ENCODE measurements around the gene TIPRL. TPM values are rescaled to one million over a fixed set of nuclear protein-coding genes. Genes with fewer than 3 reads are reported as not detected.
A peak's percentile ranks its signal among the peaks of the same experiment; 100 is the strongest.

TIPRL gene
- total RNA-seq, 2 experiments from 2014 or later = 51.1 to 54.2 TPM

- intact Hi-C loops (cut with micrococcal nuclease) = loop anchor here (1.0 to 5.0 kb wide), 7 partner anchors 9 to 1256 kb away; partner anchors contain the start of genes DCAF6 and MPC2
- no peaks in the 10 kb centered on the region for H3K9me3 Mint-ChIP-seq
- POLR2A ChIA-PET = interaction anchor here (5.6 kb wide), 1 partner anchor 10 kb away, joined by 59 read pairs; the partner anchor contains the start of gene SFT2D2
- H3K36me3 Mint-ChIP-seq = peaks cover 66% of the 10 kb centered on the region
- peaks cover 58% of the 10 kb centered on the region for H3K4me1 Mint-ChIP-seq (ENCODE audit: low read depth)
- H3K4me3 Mint-ChIP-seq = no peak overlapping the region
- CTCF ChIA-PET = interaction anchor here (0.6 to 2.8 kb wide), 17 partner anchors 10 to 295 kb away, joined by 3 to 33 read pairs (median 4); partner anchors contain the start of genes SFT2D2 and TIPRL
- no peaks in the 10 kb centered on the region for H3K27me3 Mint-ChIP-seq
- H3K27ac Mint-ChIP-seq = peak overlapping the region; percentile 86
- DNase-seq = no peak
Observed at GRCh38 chr1:168235937-168236336, 57.2 kb downstream of the TIPRL start.

DNA sequence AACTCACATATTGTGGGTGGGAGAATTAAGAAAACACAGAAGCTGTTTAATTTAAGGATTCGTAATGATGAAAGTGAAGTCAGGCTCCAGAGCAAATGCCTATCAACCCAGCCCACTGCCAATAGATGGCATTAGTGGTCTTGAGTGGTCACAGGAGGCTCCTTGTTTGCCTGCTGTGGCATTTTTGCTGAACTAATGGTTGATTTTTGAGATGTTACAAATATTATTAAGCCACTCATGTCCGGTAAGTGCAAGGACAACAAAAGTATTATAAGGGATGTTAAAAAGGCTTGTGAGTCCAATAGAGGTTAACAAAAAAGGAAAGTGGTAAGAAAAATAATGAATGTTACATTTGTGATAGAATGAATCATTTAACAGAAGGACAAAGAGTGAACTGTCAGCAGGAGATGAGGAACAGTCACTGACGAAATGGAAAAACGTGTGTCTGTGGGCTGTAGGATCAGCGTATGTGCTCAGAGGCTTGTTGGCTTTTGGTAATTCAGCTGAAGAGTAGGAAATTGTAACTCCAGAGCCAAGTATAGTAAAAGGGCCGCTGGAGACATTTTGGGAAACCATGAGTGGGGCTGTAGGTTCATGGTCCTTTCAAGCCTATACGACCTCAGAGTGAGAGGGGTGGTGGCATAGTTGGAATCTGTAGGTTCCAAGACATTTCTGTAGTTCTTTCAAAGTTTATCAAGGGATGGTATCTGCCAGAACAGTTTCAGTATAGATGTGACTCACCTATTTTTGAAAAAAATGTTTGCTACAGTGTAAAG, 58.3 kb downstream of the TIPRL start:
- no peaks in the 10 kb centered on the region for H3K9me3 Mint-ChIP-seq

GRCh38 chr1:168243198-168243597, 64.4 kb downstream of the TIPRL start:
- Mint-ChIP-seq H3K27me3 (no peaks in the 10 kb centered on the region), H3K4me1 (ENCODE audit: low read depth) (peaks cover 43% of the 10 kb centered on the region), H3K36me3 (peaks cover 83% of the 10 kb centered on the region), H3K27ac (no peak overlapping the region), H3K4me3 (no peak overlapping the region), H3K9me3 (no peaks in the 10 kb centered on the region)
- no peak for DNase-seq
- POLR2A ChIA-PET = no interaction called here
- CTCF ChIA-PET = no interaction called here
- intact Hi-C loops (cut with micrococcal nuclease) = no loop called here

More for the DNA sequence above, 58.3 kb downstream of the TIPRL start:
- H3K27me3 Mint-ChIP-seq = no peaks in the 10 kb centered on the region
- peak; percentile 67 for DNase-seq
- H3K4me1 Mint-ChIP-seq (ENCODE audit: low read depth) = peaks cover 56% of the 10 kb centered on the region
- H3K4me3 Mint-ChIP-seq = peak overlapping the region; percentile 28
- intact Hi-C loops (cut with micrococcal nuclease) = loop anchor here (1.0 to 5.0 kb wide), 8 partner anchors 50 to 1255 kb away; partner anchors contain the start of genes DCAF6, MPC2 and TIPRL
- H3K36me3 Mint-ChIP-seq = peaks cover 74% of the 10 kb centered on the region
- ChIA-PET POLR2A (interaction anchor here (0.5 to 5.6 kb wide), 2 partner anchors 11 to 870 kb away, joined by 3 to 59 read pairs; partner anchors contain the start of gene SFT2D2), CTCF (interaction anchor here (0.7 to 3.1 kb wide), 4 partner anchors 10 to 129 kb away, joined by 3 to 17 read pairs (median 6); partner anchors contain the start of gene SFT2D2)
- H3K27ac Mint-ChIP-seq = peak overlapping the region; percentile 86

GRCh38 chr1:168243636-168244212, 65.0 kb downstream of the TIPRL start:
- H3K27me3 Mint-ChIP-seq = no peaks in the 10 kb centered on the region
- ChIA-PET CTCF (no interaction called here), POLR2A (no interaction called here)
- H3K4me3 Mint-ChIP-seq = no peak overlapping the region
- H3K36me3 Mint-ChIP-seq = peaks cover 81% of the 10 kb centered on the region
- no peaks in the 10 kb centered on the region for H3K9me3 Mint-ChIP-seq
- peaks cover 46% of the 10 kb centered on the region for H3K4me1 Mint-ChIP-seq (ENCODE audit: low read depth)
- DNase-seq = peak; percentile 15
- no peak overlapping the region for H3K27ac Mint-ChIP-seq
- intact Hi-C loops (cut with micrococcal nuclease) = no loop called here

DNA sequence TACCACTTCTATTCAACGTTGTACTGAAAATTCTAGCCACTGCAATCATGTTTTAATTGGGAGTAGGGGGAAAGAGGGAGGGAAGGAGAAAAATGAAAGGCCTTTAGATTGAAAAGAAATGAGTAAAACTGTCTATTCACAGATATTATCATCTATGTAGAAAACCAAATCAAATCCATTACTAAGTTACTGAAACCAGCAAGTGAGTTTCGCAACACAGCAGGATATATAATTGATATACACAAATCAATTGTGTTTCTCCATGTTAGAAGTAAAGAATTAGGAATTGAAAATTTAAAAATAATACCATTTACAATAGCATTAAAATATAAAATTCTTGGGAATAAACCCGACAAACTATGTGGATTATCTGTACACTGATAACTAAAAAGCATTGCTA, 66.3 kb downstream of the TIPRL start:
- Mint-ChIP-seq H3K27ac (no peak overlapping the region), H3K4me3 (no peak overlapping the region), H3K27me3 (no peaks in the 10 kb centered on the region), H3K36me3 (peaks cover 78% of the 10 kb centered on the region), H3K4me1 (ENCODE audit: low read depth) (peaks cover 52% of the 10 kb centered on the region), H3K9me3 (no peaks in the 10 kb centered on the region)
- POLR2A ChIA-PET = no interaction called here
- no peak for DNase-seq
- CTCF ChIA-PET = interaction anchor here (1.3 kb wide), 1 partner anchor 10 kb away, joined by 5 read pairs; no protein-coding TSS in a partner anchor
- intact Hi-C loops (cut with micrococcal nuclease) = no loop called here

DNA sequence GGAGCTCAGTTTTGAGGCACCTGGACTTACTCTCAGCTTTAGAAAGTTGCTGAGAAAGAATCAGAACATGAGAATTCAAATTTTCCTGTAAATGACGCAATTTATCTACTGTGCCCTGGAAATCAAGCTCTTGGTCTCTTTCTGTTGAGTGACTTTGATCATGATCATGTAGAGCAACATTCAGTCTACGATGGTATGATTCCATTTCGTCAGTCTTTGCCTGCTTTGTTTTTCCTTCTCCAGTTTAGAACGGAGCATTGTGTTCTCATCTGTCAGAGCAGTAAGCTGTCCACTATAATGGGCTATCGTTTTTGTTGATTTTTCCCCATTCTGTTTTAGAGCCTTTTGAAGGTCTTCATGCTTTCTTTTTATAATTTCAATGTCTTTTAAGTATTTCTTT, 67.7 kb downstream of the TIPRL start:
- Mint-ChIP-seq H3K36me3 (peaks cover 79% of the 10 kb centered on the region), H3K4me3 (no peak overlapping the region), H3K4me1 (ENCODE audit: low read depth) (peaks cover 54% of the 10 kb centered on the region), H3K27ac (no peak overlapping the region), H3K9me3 (no peaks in the 10 kb centered on the region), H3K27me3 (no peaks in the 10 kb centered on the region)
- intact Hi-C loops (cut with micrococcal nuclease) = no loop called here
- ChIA-PET CTCF (interaction anchor here (0.6 to 1.3 kb wide), 2 partner anchors 11 to 1121 kb away, joined by 3 to 5 read pairs; partner anchors contain the start of gene BLZF1), POLR2A (no interaction called here)
- no peak for DNase-seq

Other genes with a start within 250 kb of the TIPRL start
- 10 to 100 TPM; 21.2 to 25.0 TPM for gene DCAF6, start 242.3 kb upstream of the TIPRL start, total RNA-seq
- 10 to 100 TPM; 68.4 to 71.3 TPM for gene MPC2, start 241.9 kb upstream of the TIPRL start, total RNA-seq
- gene GPR161, start 42.0 kb upstream of the TIPRL start, total RNA-seq = under 1 TPM; 0.88 to 0.97 TPM
- 10 to 100 TPM; 52.3 to 52.9 TPM for gene SFT2D2, start 47.0 kb downstream of the TIPRL start, total RNA-seq
- 1 to 10 TPM; 2.2 to 2.3 TPM for gene TBX19, start 101.9 kb downstream of the TIPRL start, total RNA-seq